Stimulated activated CD8-positive, alpha-beta memory T cell treated with anti-CD3 and anti-CD28 coated beads, Interleukin-4, amount 100 ng/mL, for 4 hours (primary cell): ENCODE measurements around the gene UNC79.
"Not testable (repeated sequence)": the region's sequence is repeated elsewhere in the genome, so short reads cannot be mapped to it uniquely, and the experiment has no call there.

Experiments
- DNase-seq, 2 donors: peaks; one replicate each; pipeline ENCODE4 v3.0.0-alpha.2; 2020; ENCODE audit warnings: low read depth in 2 of 2, low spot score in 1 of 2

Gene UNC79

GRCh38 chr14:93430315-93431035, at the start of gene UNC79:
Gene UNC79 (plus strand): TSS chr14:93430939. CDS start chr14:93431030, 91 bp downstream.
- no peak for DNase-seq

- no peak for DNase-seq
These were observed 49.1 kb upstream of the UNC79 start for GRCh38 chr14:93381644-93382043.

- not testable (repeated sequence) for DNase-seq
These were observed 46.5 kb upstream of the UNC79 start for GRCh38 chr14:93384256-93384655.

- DNase-seq = no peak
These were observed 35.5 kb upstream of the UNC79 start for GRCh38 chr14:93395231-93395630.

- DNase-seq = no peak
These were observed 34.3 kb upstream of the UNC79 start for GRCh38 chr14:93396456-93396855.

- DNase-seq = no peak
These were observed 32.2 kb upstream of the UNC79 start for GRCh38 chr14:93398491-93398890.

GRCh38 chr14:93402951-93403350, 27.8 kb upstream of the UNC79 start:
- DNase-seq = no peak

GRCh38 chr14:93410021-93410420, 20.7 kb upstream of the UNC79 start:
- no peak for DNase-seq

- DNase-seq = no peak
These were observed 19.8 kb upstream of the UNC79 start for GRCh38 chr14:93410893-93411292.

GRCh38 chr14:93425136-93425535, 5.6 kb upstream of the UNC79 start:
- not testable (repeated sequence) for DNase-seq

- no peak for DNase-seq
These were observed 4.0 kb upstream of the UNC79 start for GRCh38 chr14:93426750-93427149.

GRCh38 chr14:93431036-93431670, 414 bp downstream of the UNC79 start:
- no peak for DNase-seq

- DNase-seq = no peak
These were observed 23.5 kb downstream of the UNC79 start for GRCh38 chr14:93454224-93454623.

- no peak for DNase-seq
These were observed 25.6 kb downstream of the UNC79 start for GRCh38 chr14:93456356-93456755.

GRCh38 chr14:93458234-93458633, 27.5 kb downstream of the UNC79 start:
- DNase-seq = no peak

- DNase-seq = no peak
These were observed 31.7 kb downstream of the UNC79 start for GRCh38 chr14:93462479-93462878.

- DNase-seq = no peak
These were observed 33.5 kb downstream of the UNC79 start for GRCh38 chr14:93464271-93464670.

- no peak for DNase-seq
These were observed 44.7 kb downstream of the UNC79 start for GRCh38 chr14:93475471-93475870.

- no peak for DNase-seq
These were observed 45.6 kb downstream of the UNC79 start for GRCh38 chr14:93476305-93476704.

- not testable (repeated sequence) for DNase-seq
These were observed 48.3 kb downstream of the UNC79 start for GRCh38 chr14:93479074-93479473.

- no peak for DNase-seq
These were observed 50.1 kb downstream of the UNC79 start for GRCh38 chr14:93480867-93481266.

- DNase-seq = no peak
These were observed 51.0 kb downstream of the UNC79 start for GRCh38 chr14:93481758-93482157.

GRCh38 chr14:93490001-93490400, 59.3 kb downstream of the UNC79 start:
- no peak for DNase-seq
